ENCODE data around the gene KRTAP2-2.
"Not testable (repeated sequence)": the region's sequence is repeated elsewhere in the genome, so short reads cannot be mapped to it uniquely, and the experiment has no call there.

DNA sequence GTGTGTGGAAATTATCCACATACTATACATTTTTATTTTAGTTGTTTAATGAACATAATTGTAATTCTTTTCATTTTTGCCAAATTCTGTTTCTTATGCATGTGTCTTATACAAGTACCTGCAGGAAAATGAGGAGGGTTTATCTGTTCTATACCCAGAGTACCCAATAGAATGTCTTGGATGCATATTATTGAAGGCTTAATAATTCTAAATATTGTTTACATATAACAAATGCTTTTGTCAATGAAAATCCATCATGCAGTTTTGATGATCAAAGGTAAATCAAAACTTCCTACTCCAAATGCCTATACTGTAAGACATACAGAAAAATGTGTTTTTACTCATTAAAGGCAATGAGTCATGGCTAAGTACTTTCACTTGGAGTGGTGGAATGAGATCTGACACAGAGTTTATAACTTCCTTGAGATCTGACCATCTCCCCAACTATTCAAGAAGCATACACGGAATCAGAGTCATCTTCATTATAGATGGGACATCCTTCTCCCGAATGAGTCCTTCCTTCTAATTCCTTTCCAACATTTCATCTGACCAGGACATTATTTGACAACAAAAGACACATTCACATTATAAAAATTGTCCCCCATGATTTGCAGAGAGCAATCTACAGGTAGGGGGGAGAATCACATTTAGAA lies 49.5 kb upstream of the KRTAP2-2 start:
- TF ChIP-seq YY1 (IDR thresholded peaks at IDR 0.05; ENCODE audit: insufficient read depth, insufficient read length); ZNF274 (IDR thresholded peaks at IDR 0.05; ENCODE audit: low read depth, low read length): not testable (repeated sequence)

Measured in NT2/D1 (cell line).